ENCODE results near the gene KCND2.

The KCND2 gene

DNA sequence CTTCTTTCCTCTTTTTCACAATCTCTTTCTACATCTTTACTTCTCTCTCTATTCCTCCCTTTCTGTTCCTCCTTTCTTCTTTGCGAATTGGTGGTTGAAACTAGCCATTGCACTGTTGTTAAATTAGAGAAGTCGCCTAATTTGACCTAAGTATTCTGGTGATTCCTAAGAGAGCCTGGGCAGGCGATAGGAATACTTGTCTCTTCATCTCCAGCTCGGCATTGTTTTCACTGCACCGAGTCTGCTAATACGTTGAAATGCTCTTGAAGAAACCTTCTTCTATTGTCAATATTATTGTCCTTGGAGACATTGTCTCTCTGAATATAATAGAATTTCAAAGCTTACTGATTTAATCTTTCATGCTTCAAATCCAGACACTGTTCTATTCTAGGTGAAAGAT, 31.7 kb downstream of the KCND2 start:
- no peak for TF ChIP-seq FOXM1 (IDR thresholded peaks at IDR 0.05; ENCODE audit: borderline replicate concordance, low read depth)
- TF ChIP-seq, protein P1, sequence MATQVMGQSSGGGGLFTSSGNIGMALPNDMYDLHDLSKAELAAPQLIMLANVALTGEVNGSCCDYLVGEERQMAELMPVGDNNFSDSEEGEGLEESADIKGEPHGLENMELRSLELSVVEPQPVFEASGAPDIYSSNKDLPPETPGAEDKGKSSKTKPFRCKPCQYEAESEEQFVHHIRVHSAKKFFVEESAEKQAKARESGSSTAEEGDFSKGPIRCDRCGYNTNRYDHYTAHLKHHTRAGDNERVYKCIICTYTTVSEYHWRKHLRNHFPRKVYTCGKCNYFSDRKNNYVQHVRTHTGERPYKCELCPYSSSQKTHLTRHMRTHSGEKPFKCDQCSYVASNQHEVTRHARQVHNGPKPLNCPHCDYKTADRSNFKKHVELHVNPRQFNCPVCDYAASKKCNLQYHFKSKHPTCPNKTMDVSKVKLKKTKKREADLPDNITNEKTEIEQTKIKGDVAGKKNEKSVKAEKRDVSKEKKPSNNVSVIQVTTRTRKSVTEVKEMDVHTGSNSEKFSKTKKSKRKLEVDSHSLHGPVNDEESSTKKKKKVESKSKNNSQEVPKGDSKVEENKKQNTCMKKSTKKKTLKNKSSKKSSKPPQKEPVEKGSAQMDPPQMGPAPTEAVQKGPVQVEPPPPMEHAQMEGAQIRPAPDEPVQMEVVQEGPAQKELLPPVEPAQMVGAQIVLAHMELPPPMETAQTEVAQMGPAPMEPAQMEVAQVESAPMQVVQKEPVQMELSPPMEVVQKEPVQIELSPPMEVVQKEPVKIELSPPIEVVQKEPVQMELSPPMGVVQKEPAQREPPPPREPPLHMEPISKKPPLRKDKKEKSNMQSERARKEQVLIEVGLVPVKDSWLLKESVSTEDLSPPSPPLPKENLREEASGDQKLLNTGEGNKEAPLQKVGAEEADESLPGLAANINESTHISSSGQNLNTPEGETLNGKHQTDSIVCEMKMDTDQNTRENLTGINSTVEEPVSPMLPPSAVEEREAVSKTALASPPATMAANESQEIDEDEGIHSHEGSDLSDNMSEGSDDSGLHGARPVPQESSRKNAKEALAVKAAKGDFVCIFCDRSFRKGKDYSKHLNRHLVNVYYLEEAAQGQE (IDR thresholded peaks at IDR 0.05; ENCODE audit: low read depth), result no peak
- no peak for TF ChIP-seq CREB1 (IDR thresholded peaks at IDR 0.05; ENCODE audit: low read depth)
- no peak for TF ChIP-seq RAD21 (IDR thresholded peaks at IDR 0.05; ENCODE audit: low read depth)
- TF ChIP-seq EP300 (IDR thresholded peaks at IDR 0.05; ENCODE audit: borderline replicate concordance), result no peak
- no peak for TF ChIP-seq ZBTB7A (IDR thresholded peaks at IDR 0.05; ENCODE audit: low read depth)
- TF ChIP-seq EGR1 (IDR thresholded peaks at IDR 0.05), result no peak
- TF ChIP-seq CEBPB (IDR thresholded peaks at IDR 0.05), result no peak
- no peak for TF ChIP-seq TAF1 (IDR thresholded peaks at IDR 0.05; ENCODE audit: low read depth)
- TF ChIP-seq TEAD4 (IDR thresholded peaks at IDR 0.05), result no peak
- TF ChIP-seq TCF12 (IDR thresholded peaks at IDR 0.05; ENCODE audit: low read depth), result no peak
- TF ChIP-seq, protein P2, sequence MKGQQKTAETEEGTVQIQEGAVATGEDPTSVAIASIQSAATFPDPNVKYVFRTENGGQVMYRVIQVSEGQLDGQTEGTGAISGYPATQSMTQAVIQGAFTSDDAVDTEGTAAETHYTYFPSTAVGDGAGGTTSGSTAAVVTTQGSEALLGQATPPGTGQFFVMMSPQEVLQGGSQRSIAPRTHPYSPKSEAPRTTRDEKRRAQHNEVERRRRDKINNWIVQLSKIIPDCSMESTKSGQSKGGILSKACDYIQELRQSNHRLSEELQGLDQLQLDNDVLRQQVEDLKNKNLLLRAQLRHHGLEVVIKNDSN (IDR thresholded peaks at IDR 0.05), result no peak
- no peak for TF ChIP-seq NFIC (IDR thresholded peaks at IDR 0.05)

DNA sequence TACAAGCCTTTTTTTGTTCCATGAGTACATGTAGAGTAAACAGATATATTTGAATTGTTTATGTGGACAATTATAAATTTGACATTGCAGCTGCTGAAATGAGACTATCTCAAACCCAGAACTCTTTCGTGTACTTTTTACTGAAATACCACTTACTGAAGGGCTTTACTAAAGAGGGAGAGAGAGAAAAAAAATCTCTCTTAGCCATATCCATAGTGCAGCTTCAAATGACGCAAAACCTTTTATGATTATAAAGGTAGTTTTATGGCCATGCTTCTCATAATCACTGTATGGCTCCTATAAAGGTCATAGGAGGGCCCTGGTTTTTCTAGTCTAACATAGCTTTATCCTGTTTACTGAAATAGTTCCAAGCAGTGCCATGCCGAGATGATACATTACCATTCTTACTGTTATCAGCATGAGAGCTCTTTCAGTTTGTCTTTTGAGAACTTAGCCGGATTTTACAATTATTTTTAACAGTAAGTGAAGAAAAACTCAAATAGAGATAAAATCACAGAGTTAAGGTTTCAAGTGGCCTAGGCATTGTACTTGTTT, 35.1 kb downstream of the KCND2 start:
- TF ChIP-seq ZBTB7A (IDR thresholded peaks at IDR 0.05; ENCODE audit: low read depth) (no peak), YY1 (IDR thresholded peaks at IDR 0.05; ENCODE audit: low read depth) (no peak), TEAD4 (IDR thresholded peaks at IDR 0.05) (no peak), TCF12 (IDR thresholded peaks at IDR 0.05; ENCODE audit: low read depth) (no peak), EP300 (IDR thresholded peaks at IDR 0.05; ENCODE audit: borderline replicate concordance) (no peak), FOXM1 (IDR thresholded peaks at IDR 0.05; ENCODE audit: borderline replicate concordance, low read depth) (no peak), TAF1 (IDR thresholded peaks at IDR 0.05; ENCODE audit: low read depth) (no peak), EGR1 (IDR thresholded peaks at IDR 0.05) (no peak), CREB1 (IDR thresholded peaks at IDR 0.05; ENCODE audit: low read depth) (no peak), RAD21 (IDR thresholded peaks at IDR 0.05; ENCODE audit: low read depth) (no peak), NFIC (IDR thresholded peaks at IDR 0.05) (no peak), CEBPB (IDR thresholded peaks at IDR 0.05) (no peak)
- TF ChIP-seq, protein P3, sequence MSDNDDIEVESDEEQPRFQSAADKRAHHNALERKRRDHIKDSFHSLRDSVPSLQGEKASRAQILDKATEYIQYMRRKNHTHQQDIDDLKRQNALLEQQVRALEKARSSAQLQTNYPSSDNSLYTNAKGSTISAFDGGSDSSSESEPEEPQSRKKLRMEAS (IDR thresholded peaks at IDR 0.05), result no peak
- TF ChIP-seq, protein P1 (IDR thresholded peaks at IDR 0.05; ENCODE audit: low read depth), result no peak
- TF ChIP-seq, protein P2 (IDR thresholded peaks at IDR 0.05), result no peak

GRCh38 chr7:120311028-120311788, 38.2 kb downstream of the KCND2 start:
- TF ChIP-seq YY1 (IDR thresholded peaks at IDR 0.05; ENCODE audit: low read depth), result no peak
- TF ChIP-seq TEAD4 (IDR thresholded peaks at IDR 0.05), result no peak
- TF ChIP-seq EGR1 (IDR thresholded peaks at IDR 0.05), result no peak

- TF ChIP-seq CREB1 (IDR thresholded peaks at IDR 0.05; ENCODE audit: low read depth), result no peak
- TF ChIP-seq, protein P3 (IDR thresholded peaks at IDR 0.05), result no peak
- TF ChIP-seq, protein P2 (IDR thresholded peaks at IDR 0.05), result no peak
- TF ChIP-seq RAD21 (IDR thresholded peaks at IDR 0.05; ENCODE audit: low read depth), result no peak
- TF ChIP-seq TCF12 (IDR thresholded peaks at IDR 0.05; ENCODE audit: low read depth), result no peak
- TF ChIP-seq TEAD4 (IDR thresholded peaks at IDR 0.05), result no peak
Observed at GRCh38 chr7:120320218-120320961, 47.4 kb downstream of the KCND2 start.

DNA sequence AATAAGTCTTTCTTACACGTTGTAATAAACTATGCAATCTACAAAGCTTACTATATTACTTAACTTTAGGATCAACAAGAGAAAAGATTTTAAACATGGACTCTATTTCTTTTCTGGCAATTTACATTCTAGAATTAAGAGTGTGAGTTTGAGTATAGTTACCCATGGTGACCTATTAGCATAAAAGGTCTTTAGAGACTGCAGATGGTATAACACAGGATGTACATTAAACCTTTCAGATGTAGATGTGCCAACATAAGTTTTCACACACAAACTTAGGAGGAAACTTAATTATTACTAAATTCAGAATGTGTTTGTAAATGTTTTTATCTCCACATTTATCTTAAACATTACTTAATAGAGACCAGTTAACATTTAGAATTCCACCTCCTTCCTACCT, 54.1 kb downstream of the KCND2 start:
- no peak for TF ChIP-seq TCF12 (IDR thresholded peaks at IDR 0.05; ENCODE audit: low read depth)
- TF ChIP-seq YY1 (IDR thresholded peaks at IDR 0.05; ENCODE audit: low read depth), result no peak
- no peak for TF ChIP-seq EGR1 (IDR thresholded peaks at IDR 0.05)
